Measurements from ENCODE around the gene CASP3.

The CASP3 gene

GRCh38 chr4:184649026-184649970 lies at the start of gene CASP3, which contains the start of gene PRIMPOL:
TSS of gene CASP3 (minus strand) at chr4:184649447. CDS start at chr4:184638453, 10,994 bp downstream.
TSS of gene PRIMPOL (plus strand) at chr4:184649738. CDS start at chr4:184657141, 7,403 bp downstream.
- DNase-seq, result peak; percentile 84

GRCh38 chr4:184697956-184698355 lies 48.7 kb upstream of the CASP3 start:
- no peak for DNase-seq

GRCh38 chr4:184695178-184695896 lies 46.1 kb upstream of the CASP3 start:
- DNase-seq, result no peak

- no peak for DNase-seq
Observed at GRCh38 chr4:184694412-184694956, 45.2 kb upstream of the CASP3 start.

GRCh38 chr4:184693056-184693455 lies 43.8 kb upstream of the CASP3 start:
- DNase-seq, result no peak

GRCh38 chr4:184689681-184690080 lies 40.4 kb upstream of the CASP3 start:
- no peak for DNase-seq

- DNase-seq, result no peak
Observed at GRCh38 chr4:184688447-184688846, 39.2 kb upstream of the CASP3 start.

GRCh38 chr4:184688005-184688404 lies 38.8 kb upstream of the CASP3 start:
- no peak for DNase-seq

GRCh38 chr4:184684491-184685189 lies 35.4 kb upstream of the CASP3 start:
- DNase-seq, result peak; percentile 95

GRCh38 chr4:184681916-184682315 lies 32.7 kb upstream of the CASP3 start:
- no peak for DNase-seq

GRCh38 chr4:184680698-184681097 lies 31.5 kb upstream of the CASP3 start:
- DNase-seq, result no peak

- no peak for DNase-seq
Observed at GRCh38 chr4:184675821-184676492, 26.7 kb upstream of the CASP3 start.

- DNase-seq, result no peak
Observed at GRCh38 chr4:184675018-184675417, 25.8 kb upstream of the CASP3 start.

- DNase-seq, result no peak
Observed at GRCh38 chr4:184674011-184674410, 24.8 kb upstream of the CASP3 start.

- no peak for DNase-seq
Observed at GRCh38 chr4:184672741-184673140, 23.5 kb upstream of the CASP3 start.

- DNase-seq, result no peak
Observed at GRCh38 chr4:184671101-184671500, 21.9 kb upstream of the CASP3 start.

GRCh38 chr4:184669251-184669650 lies 20.0 kb upstream of the CASP3 start:
- DNase-seq, result no peak

GRCh38 chr4:184668511-184669114 lies 19.4 kb upstream of the CASP3 start:
- peak; percentile 12 for DNase-seq

GRCh38 chr4:184668096-184668495 lies 18.8 kb upstream of the CASP3 start:
- no peak for DNase-seq

- no peak for DNase-seq
Observed at GRCh38 chr4:184666670-184667069, 17.4 kb upstream of the CASP3 start.

GRCh38 chr4:184664445-184665210 lies 15.4 kb upstream of the CASP3 start:
- no peak for DNase-seq

Measured in GF-D8 (cell line).